Measurements from ENCODE around the gene LCTL.

The LCTL gene

GRCh38 chr15:66594836-66595235 lies 29.0 kb upstream of the LCTL start:
- no peaks in the 10 kb centered on the region for H4K20me1 ChIP-seq (ENCODE audit: insufficient read depth, low read length)
- no peaks in the 10 kb centered on the region for H3K4me1 ChIP-seq (ENCODE audit: insufficient read depth, low read length, severe bottlenecking)
- no peak overlapping the region for H3K4me3 ChIP-seq (ENCODE audit: low read depth, low read length, poor library complexity, severe bottlenecking)
- H3K4me2 ChIP-seq (ENCODE audit: low read length) = no peak overlapping the region
- no peak overlapping the region for H3K9ac ChIP-seq (ENCODE audit: low read length)
- no peaks in the 10 kb centered on the region for H3K36me3 ChIP-seq (ENCODE audit: insufficient read depth, low read length)
- peaks cover 6% of the 10 kb centered on the region; the same call in 1 of the 2 replicates for H3K27me3 ChIP-seq (ENCODE audit: insufficient read depth, low read length)
- H3K79me2 ChIP-seq (ENCODE audit: insufficient read depth, low read length) = no peaks in the 10 kb centered on the region
- H3F3A ChIP-seq (ENCODE audit: insufficient read depth, low read length) = no peaks in the 10 kb centered on the region
- H3K9me3 ChIP-seq (ENCODE audit: low read length) = no peaks in the 10 kb centered on the region
- no peak for TF ChIP-seq CTCF (IDR thresholded peaks at IDR 0.05; ENCODE audit: low read length)
- TF ChIP-seq EZH2 (IDR thresholded peaks at IDR 0.05; ENCODE audit: borderline replicate concordance, low read length) = no peak
- H3K9me2 ChIP-seq (ENCODE audit: low read depth, low read length) = no peaks in the 10 kb centered on the region
- no peak overlapping the region for H2AFZ ChIP-seq (ENCODE audit: low read length)
- H3K27ac ChIP-seq (ENCODE audit: low read depth, low read length, poor library complexity, severe bottlenecking) = no peak overlapping the region

GRCh38 chr15:66594344-66594743 lies 28.5 kb upstream of the LCTL start:
- H4K20me1 ChIP-seq (ENCODE audit: insufficient read depth, low read length) = no peaks in the 10 kb centered on the region

GRCh38 chr15:66593219-66593780 lies 27.5 kb upstream of the LCTL start:
- Histone ChIP-seq H3K27ac (ENCODE audit: low read depth, low read length, poor library complexity, severe bottlenecking) (no peak overlapping the region), H3K79me2 (ENCODE audit: insufficient read depth, low read length) (no peaks in the 10 kb centered on the region), H3K9ac (ENCODE audit: low read length) (no peak overlapping the region), H3F3A (ENCODE audit: insufficient read depth, low read length) (no peaks in the 10 kb centered on the region), H3K4me3 (ENCODE audit: low read depth, low read length, poor library complexity, severe bottlenecking) (no peak overlapping the region), H3K9me2 (ENCODE audit: low read depth, low read length) (no peaks in the 10 kb centered on the region), H2AFZ (ENCODE audit: low read length) (no peak overlapping the region), H4K20me1 (ENCODE audit: insufficient read depth, low read length) (no peaks in the 10 kb centered on the region), H3K36me3 (ENCODE audit: insufficient read depth, low read length) (no peaks in the 10 kb centered on the region), H3K4me1 (ENCODE audit: insufficient read depth, low read length, severe bottlenecking) (peaks cover 6% of the 10 kb centered on the region), H3K9me3 (ENCODE audit: low read length) (no peaks in the 10 kb centered on the region), H3K27me3 (ENCODE audit: insufficient read depth, low read length) (peaks cover 6% of the 10 kb centered on the region; the same call in 1 of the 2 replicates), H3K4me2 (ENCODE audit: low read length) (no peak overlapping the region)
- TF ChIP-seq EZH2 (IDR thresholded peaks at IDR 0.05; ENCODE audit: borderline replicate concordance, low read length) (no peak), CTCF (IDR thresholded peaks at IDR 0.05; ENCODE audit: low read length) (no peak)

More at GRCh38 chr15:66594344-66594743, 28.5 kb upstream of the LCTL start:
- peak; percentile 20; the same call in 1 of the 2 replicates for TF ChIP-seq CTCF (IDR thresholded peaks at IDR 0.05; ENCODE audit: low read length)
- no peak for TF ChIP-seq EZH2 (IDR thresholded peaks at IDR 0.05; ENCODE audit: borderline replicate concordance, low read length)
- Histone ChIP-seq H3F3A (ENCODE audit: insufficient read depth, low read length) (no peaks in the 10 kb centered on the region), H3K27ac (ENCODE audit: low read depth, low read length, poor library complexity, severe bottlenecking) (no peak overlapping the region), H3K9me3 (ENCODE audit: low read length) (no peaks in the 10 kb centered on the region), H3K4me3 (ENCODE audit: low read depth, low read length, poor library complexity, severe bottlenecking) (no peak overlapping the region), H3K79me2 (ENCODE audit: insufficient read depth, low read length) (no peaks in the 10 kb centered on the region), H2AFZ (ENCODE audit: low read length) (no peak overlapping the region), H3K36me3 (ENCODE audit: insufficient read depth, low read length) (no peaks in the 10 kb centered on the region), H3K27me3 (ENCODE audit: insufficient read depth, low read length) (peaks cover 6% of the 10 kb centered on the region; the same call in 1 of the 2 replicates), H3K9me2 (ENCODE audit: low read depth, low read length) (no peaks in the 10 kb centered on the region), H3K9ac (ENCODE audit: low read length) (no peak overlapping the region), H3K4me2 (ENCODE audit: low read length) (no peak overlapping the region), H3K4me1 (ENCODE audit: insufficient read depth, low read length, severe bottlenecking) (no peaks in the 10 kb centered on the region)

All from OCI-LY1 (cell line).